ENCODE results near the gene TNRC18. TPM values are rescaled to one million over a fixed set of nuclear protein-coding genes. Genes with fewer than 3 reads are reported as not detected.
"Not testable (repeated sequence)": the region's sequence is repeated elsewhere in the genome, so short reads cannot be mapped to it uniquely, and the experiment has no call there.

The TNRC18 gene
- total RNA-seq, 4 donors from 2014 or later = 112 to 325 (median 211) TPM

GRCh38 chr7:5286933-5287332 lies 136.7 kb downstream of the TNRC18 start:
- Histone ChIP-seq H3K27me3 (peaks cover 0 to 9% of the 10 kb centered on the region in 2 donors), H3K4me1 (peaks cover 0 to 23% (median 8%) of the 10 kb centered on the region in 4 donors), H3K27ac (no peak overlapping the region), H3K9me3 (no peaks in the 10 kb centered on the region), H3K4me3 (no peak overlapping the region), H3K36me3 (no peaks in the 10 kb centered on the region)
- no peak for DNase-seq
- TF ChIP-seq CTCF (IDR thresholded peaks at IDR 0.05) (no peak), POLR2A (IDR thresholded peaks at IDR 0.05) (no peak)

GRCh38 chr7:5284304-5285281 lies 139.0 kb downstream of the TNRC18 start:
- Histone ChIP-seq H3K4me1 (peaks cover 0 to 23% (median 8%) of the 10 kb centered on the region in 4 donors), H3K27ac (no peak overlapping the region), H3K36me3 (no peaks in the 10 kb centered on the region), H3K27me3 (peaks cover 0 to 9% of the 10 kb centered on the region in 2 donors), H3K9me3 (no peaks in the 10 kb centered on the region), H3K4me3 (no peak overlapping the region)
- peak in 2 of 3 donors; percentile 18 to 59 for DNase-seq
- no peak for TF ChIP-seq POLR2A (IDR thresholded peaks at IDR 0.05)
- TF ChIP-seq CTCF (IDR thresholded peaks at IDR 0.05) = peak in 1 of 6 experiments; percentile 8

GRCh38 chr7:5283421-5284303 lies 140.0 kb downstream of the TNRC18 start:
- Histone ChIP-seq H3K27me3 (peaks cover 0 to 9% of the 10 kb centered on the region in 2 donors), H3K9me3 (no peaks in the 10 kb centered on the region), H3K4me3 (peak overlapping the region; percentile 22 to 62 (median 50)), H3K4me1 (peaks cover 0 to 23% (median 8%) of the 10 kb centered on the region in 4 donors), H3K36me3 (no peaks in the 10 kb centered on the region), H3K27ac (no peak overlapping the region)
- no peak for DNase-seq
- TF ChIP-seq CTCF (IDR thresholded peaks at IDR 0.05) (no peak), POLR2A (IDR thresholded peaks at IDR 0.05) (no peak)

- Histone ChIP-seq H3K27ac (no peak within 1 kb of the TSS), H3K4me1 (peaks cover 0 to 23% (median 8%) of the 10 kb centered on the region in 4 donors), H3K27me3 (peaks cover 0 to 9% of the 10 kb centered on the region in 2 donors), H3K36me3 (no peaks in the 10 kb centered on the region), H3K9me3 (no peaks in the 10 kb centered on the region), H3K4me3 (peak within 1 kb of the TSS; percentile 22 to 62 (median 50))
- TF ChIP-seq CTCF (IDR thresholded peaks at IDR 0.05) (no peak), POLR2A (IDR thresholded peaks at IDR 0.05) (no peak)
- DNase-seq = peak in 1 of 3 donors; percentile 76
Observed at GRCh38 chr7:5282543-5283316, 140.9 kb downstream of the TNRC18 start, which contains the start of gene SLC29A4. SLC29A4 (plus strand) TSS chr7:5282943; CDS start chr7:5287817, 4,874 bp downstream.

- not testable (repeated sequence) for H3K27me3 ChIP-seq, H3K4me3 ChIP-seq, H3K9me3 ChIP-seq, DNase-seq, H3K27ac ChIP-seq, H3K36me3 ChIP-seq
- peaks cover 0 to 23% (median 8%) of the 10 kb centered on the region in 4 donors for H3K4me1 ChIP-seq
Observed at GRCh38 chr7:5281598-5282500, 141.8 kb downstream of the TNRC18 start.

Data from Peyer's patch (tissue), 4 donors.